ENCODE data around the gene ILF3.

ILF3 gene

DNA sequence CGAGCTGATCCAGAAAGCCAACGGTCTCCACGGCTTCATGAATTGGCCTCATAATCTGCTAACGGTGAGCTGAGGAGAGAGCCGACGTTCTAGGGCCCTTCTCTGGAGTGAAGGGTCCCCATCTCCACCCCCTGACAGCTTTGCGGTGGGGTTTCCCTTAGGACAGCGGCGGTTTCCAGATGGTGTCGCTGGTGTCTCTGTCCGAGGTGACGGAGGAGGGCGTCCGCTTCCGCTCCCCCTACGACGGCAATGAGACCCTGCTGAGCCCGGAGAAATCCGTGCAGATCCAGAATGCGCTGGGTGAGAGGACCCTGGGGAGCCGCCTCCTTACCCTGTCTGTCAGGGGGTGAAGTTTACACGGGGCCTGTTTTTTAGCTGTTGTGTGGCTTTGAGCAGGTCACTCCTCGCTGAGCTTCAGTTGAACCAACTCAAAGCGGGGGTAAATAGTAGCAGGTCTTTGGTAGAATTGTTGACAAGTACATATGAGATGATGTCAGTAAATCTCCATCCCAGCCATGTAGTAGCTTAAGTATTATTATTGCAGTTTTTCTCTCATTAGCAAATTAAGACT lies 47.9 kb downstream of the ILF3 start:
- no peak for DNase-seq

DNA sequence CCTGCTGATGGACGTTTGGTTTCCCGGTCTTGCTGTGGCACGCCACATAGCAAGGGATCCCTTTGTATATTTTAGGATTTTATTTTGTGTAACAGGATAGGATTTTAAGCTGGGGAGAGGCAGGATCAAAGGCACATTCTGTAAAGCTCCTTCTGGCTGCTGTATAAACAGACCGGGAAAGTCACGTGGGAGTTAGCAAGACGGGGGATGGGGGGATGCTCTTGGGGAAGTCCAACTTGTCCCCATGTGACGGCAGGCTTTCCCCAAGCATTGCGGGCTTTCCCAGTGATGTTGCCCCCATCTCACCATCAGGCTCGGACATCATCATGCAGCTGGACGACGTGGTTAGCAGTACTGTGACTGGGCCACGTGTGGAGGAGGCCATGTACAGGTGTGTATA lies 52.8 kb downstream of the ILF3 start:
- DNase-seq: no peak

DNA sequence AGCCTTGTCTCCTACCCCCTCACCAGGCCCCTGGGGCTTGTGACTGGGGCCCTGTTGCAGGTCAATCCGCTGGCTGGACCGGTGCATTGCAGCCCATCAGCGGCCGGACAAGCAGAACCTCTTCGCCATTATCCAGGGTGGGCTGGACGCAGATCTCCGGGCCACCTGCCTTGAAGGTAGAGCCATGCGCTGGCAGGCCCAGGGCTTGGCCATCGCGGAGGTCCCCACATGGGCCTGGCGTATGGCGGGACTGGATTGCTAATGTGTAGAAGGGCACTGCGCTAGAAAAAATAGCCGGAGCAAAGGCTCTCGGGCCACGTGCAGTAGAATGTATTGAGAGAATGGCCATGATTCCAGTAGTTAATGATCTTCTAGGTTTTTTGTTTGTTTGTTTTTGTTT lies 53.3 kb downstream of the ILF3 start:
- no peak for DNase-seq

DNA sequence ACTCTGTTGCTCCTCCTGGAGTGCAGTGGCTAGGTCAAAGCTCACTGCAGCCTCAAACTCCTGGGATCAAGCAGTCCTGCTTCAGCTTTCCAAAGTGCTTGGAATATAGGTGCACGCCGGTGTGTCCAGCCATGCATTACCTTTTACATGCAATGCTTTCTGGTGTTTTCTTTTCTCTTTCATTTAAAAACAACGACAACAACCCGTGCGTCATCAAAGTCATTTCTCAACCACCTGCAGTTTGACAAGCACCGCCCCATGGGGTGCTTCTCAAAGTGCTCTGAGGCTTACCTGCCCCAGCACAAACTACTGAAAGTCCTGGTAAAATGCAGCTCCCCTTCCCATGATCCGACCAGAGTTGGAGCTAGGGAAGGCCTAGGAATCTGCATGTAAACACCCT lies 54.1 kb downstream of the ILF3 start:
- DNase-seq: no peak

DNA sequence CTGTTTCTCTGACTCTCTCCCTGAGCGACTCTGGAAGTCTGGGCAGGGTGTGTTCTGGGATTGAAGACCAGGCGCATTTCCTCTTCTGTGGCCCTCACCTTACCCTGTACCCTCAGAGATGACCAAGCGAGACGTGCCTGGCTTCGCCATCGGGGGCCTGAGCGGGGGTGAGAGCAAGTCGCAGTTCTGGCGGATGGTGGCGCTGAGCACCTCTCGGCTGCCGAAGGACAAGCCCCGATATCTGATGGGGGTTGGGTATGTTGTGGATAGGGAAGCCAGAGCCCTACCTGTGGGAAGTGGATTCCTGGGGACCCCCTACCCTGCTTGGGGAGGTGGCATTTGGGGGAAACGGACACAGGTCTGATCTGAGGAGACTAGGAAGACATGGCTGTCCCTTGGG lies 57.9 kb downstream of the ILF3 start:
- no peak for DNase-seq

DNA sequence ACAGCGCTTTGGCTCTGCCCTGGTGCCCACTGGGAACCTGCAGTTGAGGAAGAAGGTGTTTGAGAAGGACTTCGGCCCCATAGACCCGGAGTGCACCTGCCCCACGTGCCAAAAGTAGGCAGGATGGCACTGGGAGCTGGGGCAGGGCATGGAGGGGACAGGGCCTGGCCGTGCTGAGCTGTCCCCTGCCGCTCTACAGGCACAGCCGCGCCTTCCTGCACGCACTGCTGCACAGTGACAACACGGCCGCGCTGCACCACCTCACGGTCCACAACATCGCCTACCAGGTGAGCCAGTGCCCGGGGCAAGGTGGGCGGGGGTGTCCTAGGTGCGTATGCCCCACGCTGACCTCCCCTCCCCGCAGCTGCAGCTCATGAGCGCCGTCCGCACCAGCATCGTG lies 58.6 kb downstream of the ILF3 start:
- no peak for DNase-seq

DNA sequence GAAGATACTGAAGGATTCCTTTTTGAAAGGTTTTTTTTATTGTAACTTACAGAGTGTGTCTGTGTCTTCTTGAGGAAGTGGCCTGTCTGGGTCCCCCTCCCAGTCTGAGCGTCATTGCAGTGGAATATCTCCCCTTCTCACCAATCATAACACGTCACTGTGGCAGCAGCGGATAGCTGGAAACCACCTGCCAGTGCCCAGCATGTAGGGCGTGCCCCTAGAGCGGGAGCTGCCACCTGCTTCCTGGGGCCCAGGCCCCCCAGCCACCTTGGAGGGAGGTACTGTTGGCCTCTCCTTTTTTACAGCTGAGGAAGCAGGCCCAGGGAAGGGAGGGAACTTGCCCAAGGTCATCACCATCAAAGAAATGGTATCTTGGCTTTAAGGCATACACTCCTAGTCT lies 59.2 kb downstream of the ILF3 start:
- no peak for DNase-seq

DNA sequence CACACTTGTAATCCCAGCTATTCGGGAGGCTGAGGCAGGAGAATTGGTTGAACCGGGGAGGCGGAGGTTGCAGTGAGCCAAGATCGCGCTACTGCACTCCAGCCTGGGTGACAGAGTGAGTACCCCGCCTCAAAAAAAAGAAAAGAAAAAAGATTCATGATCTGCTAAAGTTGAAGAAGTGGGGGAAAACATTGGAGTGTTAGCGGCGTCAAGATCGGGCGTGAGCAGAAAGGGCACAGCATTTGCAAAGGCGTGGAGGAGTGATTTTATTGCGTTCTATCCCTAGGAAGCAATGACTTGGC lies 62.9 kb downstream of the ILF3 start:
- DNase-seq: no peak

DNA sequence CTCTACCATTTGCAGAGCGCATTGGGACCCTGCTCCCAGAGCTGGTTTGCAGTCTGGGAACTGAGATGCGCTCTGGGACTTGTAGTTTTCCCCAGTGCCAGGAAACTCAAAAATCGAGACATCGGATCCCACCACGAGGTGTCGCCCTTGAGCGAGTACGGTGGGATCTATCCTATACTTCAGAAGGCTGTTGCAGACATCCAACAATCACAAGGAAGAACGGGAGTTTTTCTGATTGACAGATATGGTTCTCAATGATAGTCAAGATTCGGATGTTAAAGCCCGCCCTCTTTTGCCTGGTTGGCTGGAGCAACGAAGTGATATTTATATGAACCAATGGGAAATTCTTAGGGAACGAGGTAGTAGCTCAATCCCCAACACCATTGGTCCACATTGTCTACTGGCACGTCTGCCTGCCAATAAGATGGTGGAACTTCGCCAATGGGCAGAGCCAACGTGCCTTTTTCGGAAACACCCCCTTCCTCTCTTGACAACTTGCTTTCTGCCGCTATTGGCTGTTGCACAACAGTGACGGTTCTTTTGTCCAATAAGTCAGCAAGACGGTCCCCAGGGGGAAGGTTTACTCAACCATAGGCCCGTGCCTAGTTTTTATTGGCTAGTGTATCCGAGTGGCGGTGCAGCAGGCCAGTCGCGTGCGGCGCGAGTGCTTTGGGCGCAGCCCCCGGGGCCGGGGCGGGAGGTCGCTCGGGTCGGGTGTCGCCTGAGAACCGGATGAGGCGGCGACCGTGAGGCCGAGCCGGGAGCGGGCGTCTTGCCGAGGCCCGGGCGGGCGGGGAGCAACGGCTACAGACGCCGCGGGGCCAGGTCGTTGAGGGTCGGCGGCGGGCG lies 63.4 kb downstream of the ILF3 start, which contains the start of gene DNM2:
TSS of gene DNM2 (plus strand) at position 724 of the 849 bp plus-strand sequence. CDS start 164 bp downstream, outside the sequence.
- peak; percentile 96 for DNase-seq

DNA sequence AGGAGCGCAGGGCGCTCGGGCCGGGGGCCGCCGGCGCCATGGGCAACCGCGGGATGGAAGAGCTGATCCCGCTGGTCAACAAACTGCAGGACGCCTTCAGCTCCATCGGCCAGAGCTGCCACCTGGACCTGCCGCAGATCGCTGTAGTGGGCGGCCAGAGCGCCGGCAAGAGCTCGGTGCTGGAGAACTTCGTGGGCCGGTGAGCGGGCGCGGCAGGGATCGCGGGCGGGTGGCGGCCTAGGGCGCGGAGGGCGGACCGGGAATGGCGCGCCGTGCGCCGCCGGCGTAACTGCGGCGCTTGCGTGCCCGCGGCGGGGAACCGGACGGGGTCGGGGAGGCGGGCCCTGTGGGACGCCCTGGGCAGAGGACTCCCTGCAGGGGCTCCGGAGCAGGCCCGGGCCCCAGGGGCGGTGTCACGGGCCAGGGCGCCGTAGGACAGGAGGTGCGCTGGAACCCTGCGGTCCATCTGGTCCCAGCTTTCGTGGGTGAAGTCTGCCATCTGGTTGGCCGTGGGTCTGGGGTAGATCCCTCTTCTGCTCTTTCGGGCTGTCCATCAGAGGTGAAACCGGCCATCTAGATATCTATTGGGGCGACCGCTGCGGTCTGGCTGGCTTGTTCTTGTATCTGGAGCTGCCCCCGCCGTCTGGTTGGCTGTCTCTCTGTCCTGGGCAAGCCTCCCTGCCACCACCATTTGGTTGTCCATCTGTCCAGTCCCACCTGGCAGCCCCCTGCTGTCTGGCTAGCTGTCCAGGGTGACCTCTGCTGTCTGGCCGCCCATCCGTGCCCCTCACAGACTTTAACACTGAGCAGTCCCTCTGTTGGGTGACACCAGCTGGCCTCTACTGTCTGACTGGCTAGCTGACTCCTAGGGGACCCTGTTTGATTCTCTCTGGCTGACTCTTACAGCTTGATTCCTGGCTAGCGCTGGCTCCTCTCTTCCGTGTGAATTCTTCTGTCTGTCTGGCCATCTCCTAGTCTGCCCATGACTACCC lies 64.4 kb downstream of the ILF3 start:
- DNase-seq: peak; percentile 38

DNA sequence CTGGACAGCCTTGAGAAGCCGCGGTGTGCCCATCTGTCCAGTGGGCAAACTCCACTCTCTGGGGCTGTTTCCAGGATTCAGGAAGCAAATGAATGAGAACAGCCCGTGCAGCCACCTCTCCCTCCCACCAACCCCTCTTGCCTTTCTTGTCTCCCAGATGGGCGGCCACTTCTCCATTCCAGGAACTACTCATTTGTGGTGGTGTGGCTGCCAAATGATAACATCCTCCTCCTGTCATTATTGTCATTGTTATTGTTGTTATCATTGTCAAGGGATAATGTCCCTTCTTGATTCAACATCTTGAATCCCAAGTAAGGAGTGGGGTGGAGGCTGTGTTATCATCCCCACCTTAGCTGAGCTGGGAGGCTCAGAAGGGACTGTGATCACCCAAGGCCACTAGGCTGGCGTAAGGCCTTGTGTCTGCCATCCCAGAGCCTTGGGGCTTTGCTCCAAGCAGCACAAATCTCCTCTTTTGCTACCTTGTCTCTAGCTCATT lies 65.4 kb downstream of the ILF3 start:
- no peak for DNase-seq

DNA sequence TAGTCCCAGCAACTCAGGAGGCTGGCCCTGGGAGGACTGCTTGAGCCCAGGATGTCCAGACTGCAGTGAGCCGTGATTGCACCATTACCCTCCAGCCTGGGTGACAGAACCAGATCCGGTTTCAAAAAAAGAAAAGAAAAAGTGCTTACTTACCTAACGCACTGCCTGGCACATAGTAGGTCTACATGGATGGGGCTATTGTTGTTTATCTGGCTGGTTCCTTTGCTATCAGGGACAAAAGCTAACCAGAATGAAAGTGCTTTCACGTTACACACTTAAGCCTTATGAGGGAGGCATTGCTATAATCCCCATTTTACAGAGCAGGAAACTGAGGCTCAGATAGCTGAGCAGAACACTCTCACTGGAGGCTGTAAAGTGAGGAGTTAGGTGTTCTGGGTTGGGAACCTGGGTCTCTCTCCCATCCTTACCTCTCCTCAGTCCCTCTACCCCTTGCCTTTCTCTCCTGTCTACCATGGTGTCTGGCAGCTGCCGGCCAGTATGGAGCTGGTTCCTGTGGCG lies 66.5 kb downstream of the ILF3 start:
- no peak for DNase-seq

DNA sequence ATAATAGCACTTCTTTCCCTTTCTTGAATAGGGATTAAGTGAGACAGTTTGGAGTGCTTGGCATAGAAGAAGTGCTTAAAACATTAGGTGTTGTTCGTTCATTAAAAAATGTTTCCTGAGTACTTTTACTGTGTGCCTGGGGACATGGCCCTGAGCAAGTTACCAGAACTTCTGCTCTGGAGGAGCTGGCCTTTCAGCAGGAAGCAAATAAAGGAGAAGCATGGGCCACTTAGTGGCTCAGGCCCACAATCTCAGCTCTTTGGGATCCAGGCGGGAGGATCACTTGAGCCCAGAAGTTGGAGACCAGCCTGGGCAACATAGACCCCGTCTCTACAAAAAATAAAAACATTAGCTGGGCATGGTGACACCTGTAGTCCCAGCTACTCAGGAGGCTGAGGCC lies 69.4 kb downstream of the ILF3 start:
- DNase-seq: no peak

DNA sequence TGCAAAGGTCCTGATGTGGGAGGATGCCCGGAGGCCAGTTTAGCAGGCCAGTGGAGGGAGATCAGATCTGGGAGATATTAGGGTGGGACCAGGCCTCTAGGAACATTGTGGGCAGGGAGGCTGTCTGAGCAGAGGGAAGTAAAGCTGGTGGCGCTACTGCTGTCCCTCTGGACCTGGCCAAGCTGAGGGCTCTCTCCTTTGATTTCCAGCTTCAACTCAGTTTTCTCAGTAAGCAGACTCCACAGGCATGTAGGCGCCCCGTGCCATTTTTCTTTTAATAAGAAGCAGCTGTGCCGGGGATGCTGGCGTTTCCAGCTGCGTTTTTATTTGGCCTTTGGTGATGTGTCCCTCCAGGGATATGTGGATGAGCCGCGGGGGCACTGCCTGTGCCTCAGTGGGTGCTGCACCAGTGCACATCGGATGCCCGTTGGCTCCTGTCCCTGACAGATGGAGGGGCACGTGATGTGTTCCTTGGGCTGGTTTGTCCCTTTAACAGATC lies 70.5 kb downstream of the ILF3 start:
- no peak for DNase-seq

DNA sequence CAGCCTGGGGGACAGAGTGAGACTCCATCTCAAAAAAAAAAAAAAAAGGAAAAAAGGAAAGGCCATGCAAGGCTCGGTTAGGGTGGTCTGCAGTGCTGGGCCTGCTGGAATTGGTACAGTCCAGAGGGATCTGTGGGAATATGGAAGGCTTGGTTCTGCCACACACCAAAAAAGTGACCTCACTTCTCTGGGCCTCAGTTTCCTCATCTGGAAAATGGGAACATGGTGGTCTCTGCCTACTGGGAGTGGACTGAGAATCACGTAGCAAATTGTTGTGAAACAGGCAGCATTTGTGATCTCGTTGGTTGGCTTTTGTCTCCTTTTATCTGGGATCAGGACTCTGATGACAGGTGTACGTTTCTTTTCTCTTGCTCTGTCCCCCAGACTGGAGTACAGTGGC lies 71.3 kb downstream of the ILF3 start:
- no peak for DNase-seq

DNA sequence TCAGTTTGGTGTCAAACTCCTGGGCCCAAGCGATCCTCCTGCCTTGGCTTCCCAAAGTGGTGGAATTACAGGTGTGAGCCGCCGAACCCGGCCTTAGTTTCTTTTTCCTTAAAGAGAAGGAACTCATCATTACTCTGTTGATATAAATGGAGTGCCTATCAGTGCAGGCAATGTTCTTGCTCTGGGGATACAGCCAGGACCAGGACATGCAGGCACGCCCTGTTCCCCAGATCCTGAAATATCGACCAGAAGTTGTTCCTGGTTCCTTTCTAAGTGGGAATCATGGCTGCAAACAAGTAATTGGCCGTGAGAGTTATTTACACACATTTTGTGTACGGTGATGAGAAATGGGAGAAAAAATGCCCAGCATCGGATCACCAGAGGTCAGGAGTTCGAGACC lies 72.1 kb downstream of the ILF3 start:
- DNase-seq: no peak

DNA sequence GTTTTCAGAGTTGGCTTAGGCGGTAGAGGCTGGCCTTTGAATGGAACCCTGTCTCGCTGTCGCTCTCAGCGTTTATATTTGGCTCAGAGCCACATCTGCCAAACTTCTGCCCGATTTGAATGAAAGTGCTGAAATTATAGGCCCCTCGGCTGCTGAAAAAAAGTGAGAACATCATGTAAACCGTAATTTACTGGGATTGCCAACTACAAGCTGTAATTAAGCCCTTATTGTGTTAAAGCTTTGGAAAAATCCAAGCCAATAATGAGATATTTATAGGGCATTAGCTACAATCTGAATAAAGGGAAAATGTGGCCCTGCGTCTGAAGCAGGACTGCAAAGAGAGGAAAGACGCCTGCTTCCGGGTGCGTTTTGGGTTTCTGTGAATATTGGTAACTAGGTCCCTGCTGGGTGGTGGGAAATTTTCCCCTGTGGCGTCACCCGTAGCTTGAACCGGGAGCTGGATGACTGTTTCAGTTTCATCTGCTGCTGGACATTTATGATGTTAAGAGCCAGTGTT lies 73.6 kb downstream of the ILF3 start:
- DNase-seq: no peak

DNA sequence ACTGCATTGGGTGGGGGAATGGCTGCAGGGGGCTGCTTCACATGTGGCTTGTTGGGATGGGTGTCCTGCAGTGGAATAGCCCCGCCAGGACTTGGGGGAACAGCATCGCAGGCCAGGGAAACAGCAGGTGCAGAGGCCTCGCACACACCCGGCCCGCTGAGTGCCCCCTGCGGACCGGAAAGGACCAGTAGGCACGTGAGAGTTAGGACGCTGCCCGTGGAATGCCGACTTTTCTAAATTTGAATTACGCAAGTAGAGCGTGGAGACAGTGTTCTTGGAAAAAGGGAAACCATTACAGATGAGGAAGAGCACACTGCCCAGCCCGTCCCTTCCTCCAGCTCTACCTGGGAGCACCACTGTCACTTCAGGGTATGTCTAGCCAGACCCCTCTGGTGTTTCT lies 75.3 kb downstream of the ILF3 start:
- no peak for DNase-seq

DNA sequence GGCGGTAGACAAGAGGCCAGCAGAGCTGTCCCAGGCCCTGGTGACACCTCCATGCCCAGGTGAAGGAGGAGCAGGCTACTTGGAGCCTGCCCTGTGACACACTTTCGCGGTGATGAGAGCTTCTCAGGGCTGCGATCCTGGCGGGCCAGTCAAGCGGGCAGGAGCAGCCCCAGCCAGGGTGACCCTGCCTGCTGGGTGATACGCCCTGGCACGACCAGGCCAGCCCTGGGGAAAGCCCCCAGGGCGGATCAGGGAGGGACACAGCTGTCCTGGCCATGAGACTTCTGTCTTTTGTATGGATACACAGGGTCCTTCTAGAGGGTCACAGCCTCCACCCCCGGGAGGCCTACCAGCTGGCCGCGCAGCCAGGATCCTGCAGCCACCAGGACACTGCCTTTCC lies 76.8 kb downstream of the ILF3 start:
- no peak for DNase-seq

DNA sequence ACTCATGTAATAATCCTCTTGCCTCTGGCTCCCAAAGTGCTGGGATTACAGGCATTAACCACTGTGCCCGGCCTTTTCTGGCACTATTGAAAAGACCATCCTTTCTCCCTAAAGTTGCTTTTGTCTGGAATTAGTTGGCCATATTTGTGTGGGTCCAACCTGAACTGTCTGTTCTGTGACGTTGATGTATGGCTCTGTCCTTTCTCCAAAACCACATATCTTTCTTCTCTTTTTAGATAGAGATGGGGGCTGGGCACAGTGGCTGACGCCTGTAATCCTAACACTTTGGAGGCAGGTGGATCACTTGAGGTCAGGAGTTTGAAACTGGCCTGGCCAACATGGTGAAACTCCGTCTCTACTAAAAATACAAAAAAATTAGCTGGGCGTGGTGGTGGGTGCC lies 81.6 kb downstream of the ILF3 start:
- no peak for DNase-seq

DNA sequence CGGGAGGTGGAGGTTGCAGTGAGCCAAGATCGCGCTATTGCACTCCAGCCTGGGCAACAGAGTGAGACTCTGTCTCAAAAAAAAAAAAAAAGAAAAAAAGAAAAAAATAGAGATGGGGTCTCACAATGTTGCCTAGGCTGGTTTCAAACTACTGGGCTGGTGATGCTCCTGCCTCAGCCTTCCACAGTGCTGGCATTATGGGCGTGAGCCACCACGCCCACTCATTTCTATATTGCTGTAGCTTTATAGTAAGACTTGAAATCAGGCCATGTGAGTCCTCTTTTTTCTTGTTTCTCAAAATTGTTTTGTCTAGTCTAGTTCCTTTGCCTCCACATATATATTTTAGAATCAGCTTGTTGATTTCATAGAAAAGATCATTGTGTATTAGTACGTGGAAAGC lies 82.0 kb downstream of the ILF3 start:
- no peak for DNase-seq

DNA sequence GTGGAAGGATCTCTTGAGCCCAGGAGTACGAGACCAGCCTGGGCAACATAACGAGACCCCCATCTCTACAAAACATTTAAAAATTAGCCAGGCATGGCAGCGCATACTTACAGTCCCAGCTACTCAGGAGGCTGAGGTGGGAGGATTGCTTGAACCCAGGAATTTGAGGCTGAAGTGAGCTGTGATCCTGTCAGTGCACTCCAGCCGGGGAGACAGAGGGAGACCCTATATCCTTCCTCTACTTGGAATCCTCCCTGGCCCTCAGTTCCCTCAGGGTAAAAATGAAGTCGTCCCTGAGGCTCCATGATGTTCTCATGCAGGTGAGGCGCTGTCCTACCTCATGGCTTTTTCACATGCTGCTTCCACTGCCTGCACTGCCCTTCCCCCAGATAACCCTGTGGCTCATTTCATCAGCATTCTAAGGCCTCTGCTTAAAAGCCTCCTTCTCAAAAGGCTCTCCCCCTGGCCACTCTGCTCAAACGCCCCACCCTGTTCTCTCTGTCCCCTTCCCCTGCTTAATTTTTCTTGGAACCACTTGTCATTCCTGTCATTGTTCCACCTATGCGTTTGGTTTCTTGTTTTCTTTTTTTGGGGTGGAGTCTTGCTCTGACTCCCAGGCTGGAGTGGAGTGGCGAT lies 82.9 kb downstream of the ILF3 start:
- DNase-seq: no peak
